ENCODE measurements around the gene ZNF768.

The ZNF768 gene

GRCh38 chr16:30491744-30492308, 34.5 kb downstream of the ZNF768 start:
- TF ChIP-seq FOXP2 (optimal IDR thresholded peaks at IDR 0.05; ENCODE audit: control extremely low read depth, extremely low read length, insufficient read depth) (no peak), POLR2AphosphoS5 (IDR thresholded peaks at IDR 0.05; ENCODE audit: borderline replicate concordance, low read depth, low read length) (no peak)
- no peak overlapping the region for H3K27ac ChIP-seq
- no peak for DNase-seq (ENCODE audit: low read depth, low spot score)
- no peaks in the 10 kb centered on the region for H3K9me3 ChIP-seq (ENCODE audit: low read depth, low read length)
- no peak overlapping the region for H3K9ac ChIP-seq (ENCODE audit: insufficient read length)
- H3K36me3 ChIP-seq (ENCODE audit: insufficient read depth, low read length): no peaks in the 10 kb centered on the region
- no peak overlapping the region for H3K4me3 ChIP-seq

DNA sequence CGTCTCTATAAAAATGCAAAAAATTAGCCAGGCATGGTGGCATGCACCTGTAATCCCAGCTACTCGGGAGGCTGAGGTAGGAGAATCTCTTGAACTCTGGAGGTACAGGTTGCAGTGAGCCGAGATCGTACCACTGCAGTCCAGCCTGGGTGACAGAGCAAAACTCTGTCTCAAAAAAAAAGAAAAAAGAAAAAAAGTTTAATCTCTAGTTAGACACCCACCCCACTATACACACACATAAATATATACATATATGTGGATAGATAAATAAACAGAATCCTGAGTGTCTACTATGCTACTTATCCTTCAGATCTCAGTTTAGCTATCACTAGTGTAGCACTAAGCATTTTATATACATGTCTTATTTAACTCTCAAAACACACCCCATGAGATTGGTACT, 35.1 kb downstream of the ZNF768 start:
- no peak for TF ChIP-seq POLR2AphosphoS5 (IDR thresholded peaks at IDR 0.05; ENCODE audit: borderline replicate concordance, low read depth, low read length)
- TF ChIP-seq EZH2 (IDR thresholded peaks at IDR 0.05): no peak
- TF ChIP-seq FOXP2 (optimal IDR thresholded peaks at IDR 0.05; ENCODE audit: control extremely low read depth, extremely low read length, insufficient read depth): no peak
- H3K9me3 ChIP-seq (ENCODE audit: low read depth, low read length): no peaks in the 10 kb centered on the region
- no peaks in the 10 kb centered on the region for H3K36me3 ChIP-seq (ENCODE audit: insufficient read depth, low read length)
- no peak overlapping the region for H3K9ac ChIP-seq (ENCODE audit: insufficient read length)
- DNase-seq (ENCODE audit: low read depth, low spot score): no peak
- no peak overlapping the region for H3K27ac ChIP-seq
- H3K4me3 ChIP-seq: no peak overlapping the region

- no peak for DNase-seq (ENCODE audit: low read depth, low spot score)
- no peak overlapping the region for H3K27ac ChIP-seq
- no peaks in the 10 kb centered on the region for H3K36me3 ChIP-seq (ENCODE audit: insufficient read depth, low read length)
- TF ChIP-seq EZH2 (IDR thresholded peaks at IDR 0.05): no peak
- no peak for TF ChIP-seq POLR2AphosphoS5 (IDR thresholded peaks at IDR 0.05; ENCODE audit: borderline replicate concordance, low read depth, low read length)
- no peak for TF ChIP-seq FOXP2 (optimal IDR thresholded peaks at IDR 0.05; ENCODE audit: control extremely low read depth, extremely low read length, insufficient read depth)
- no peak overlapping the region for H3K4me3 ChIP-seq
- H3K9me3 ChIP-seq (ENCODE audit: low read depth, low read length): no peaks in the 10 kb centered on the region
- no peak overlapping the region for H3K9ac ChIP-seq (ENCODE audit: insufficient read length)
These were observed 36.2 kb downstream of the ZNF768 start for GRCh38 chr16:30490210-30490609.

DNA sequence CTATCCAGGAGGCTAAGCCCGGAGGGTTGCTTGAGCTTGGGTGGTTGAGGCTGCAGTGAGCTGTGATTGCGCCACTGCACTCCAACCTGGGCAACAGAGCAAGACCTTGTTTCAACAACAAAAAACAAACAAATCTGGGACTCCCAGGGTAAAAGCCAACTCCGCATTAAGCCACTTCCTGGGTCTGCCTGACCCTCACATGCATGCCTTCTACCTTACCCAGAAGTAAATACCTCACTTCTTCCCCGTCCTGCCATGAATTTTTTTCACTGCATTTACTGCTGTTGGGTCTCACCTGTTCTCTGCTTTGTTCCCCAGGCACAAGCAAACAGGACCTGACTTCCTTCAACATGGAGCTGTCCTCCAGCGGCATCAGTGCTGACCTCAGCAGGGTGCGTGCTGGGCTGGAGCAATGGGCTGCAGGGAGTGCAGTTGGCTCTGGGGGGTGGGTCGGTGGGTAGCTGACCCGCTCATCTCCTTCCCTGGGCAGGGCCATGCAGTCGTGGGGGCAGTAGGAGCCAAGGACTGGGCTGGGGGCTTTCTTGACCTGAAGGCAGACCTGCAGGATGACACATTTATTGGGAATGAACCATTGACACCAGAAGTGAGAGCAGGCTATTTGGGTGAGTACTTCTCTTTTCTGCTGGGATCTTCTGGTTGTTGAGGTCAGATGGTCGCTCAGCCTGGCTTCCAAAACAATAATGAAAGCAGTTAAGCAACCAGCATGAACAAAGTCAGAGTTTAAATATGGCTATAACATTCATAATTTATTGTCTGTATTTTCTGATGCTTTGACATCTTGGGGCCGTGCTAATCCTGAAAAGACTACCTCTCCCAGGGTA, 37.4 kb downstream of the ZNF768 start:
- H3K36me3 ChIP-seq (ENCODE audit: insufficient read depth, low read length): no peaks in the 10 kb centered on the region

GRCh38 chr16:30485818-30486436, 40.4 kb downstream of the ZNF768 start:
- Histone ChIP-seq H3K27ac (no peak overlapping the region), H3K4me3 (no peak overlapping the region), H3K36me3 (ENCODE audit: insufficient read depth, low read length) (no peaks in the 10 kb centered on the region), H3K9ac (ENCODE audit: insufficient read length) (no peak overlapping the region), H3K9me3 (ENCODE audit: low read depth, low read length) (no peaks in the 10 kb centered on the region)
- DNase-seq (ENCODE audit: low read depth, low spot score): no peak
- TF ChIP-seq EZH2 (IDR thresholded peaks at IDR 0.05): no peak
- no peak for TF ChIP-seq POLR2AphosphoS5 (IDR thresholded peaks at IDR 0.05; ENCODE audit: borderline replicate concordance, low read depth, low read length)
- no peak for TF ChIP-seq FOXP2 (optimal IDR thresholded peaks at IDR 0.05; ENCODE audit: control extremely low read depth, extremely low read length, insufficient read depth)

More for the DNA sequence above, 37.4 kb downstream of the ZNF768 start:
- Histone ChIP-seq H3K4me3 (no peak overlapping the region), H3K9ac (ENCODE audit: insufficient read length) (no peak overlapping the region), H3K27ac (no peak overlapping the region), H3K9me3 (ENCODE audit: low read depth, low read length) (no peaks in the 10 kb centered on the region)
- TF ChIP-seq EZH2 (IDR thresholded peaks at IDR 0.05) (no peak), POLR2AphosphoS5 (IDR thresholded peaks at IDR 0.05; ENCODE audit: borderline replicate concordance, low read depth, low read length) (no peak), FOXP2 (optimal IDR thresholded peaks at IDR 0.05; ENCODE audit: control extremely low read depth, extremely low read length, insufficient read depth) (no peak)
- DNase-seq (ENCODE audit: low read depth, low spot score): no peak

GRCh38 chr16:30484887-30485286, 41.5 kb downstream of the ZNF768 start:
- TF ChIP-seq EZH2 (IDR thresholded peaks at IDR 0.05): no peak
- TF ChIP-seq FOXP2 (optimal IDR thresholded peaks at IDR 0.05; ENCODE audit: control extremely low read depth, extremely low read length, insufficient read depth): no peak
- no peak for TF ChIP-seq POLR2AphosphoS5 (IDR thresholded peaks at IDR 0.05; ENCODE audit: borderline replicate concordance, low read depth, low read length)
- no peaks in the 10 kb centered on the region for H3K36me3 ChIP-seq (ENCODE audit: insufficient read depth, low read length)
- H3K9ac ChIP-seq (ENCODE audit: insufficient read length): no peak overlapping the region
- no peaks in the 10 kb centered on the region for H3K9me3 ChIP-seq (ENCODE audit: low read depth, low read length)
- H3K27ac ChIP-seq: no peak overlapping the region
- no peak overlapping the region for H3K4me3 ChIP-seq
- no peak for DNase-seq (ENCODE audit: low read depth, low spot score)

- no peaks in the 10 kb centered on the region for H3K36me3 ChIP-seq (ENCODE audit: insufficient read depth, low read length)
- TF ChIP-seq FOXP2 (optimal IDR thresholded peaks at IDR 0.05; ENCODE audit: control extremely low read depth, extremely low read length, insufficient read depth) (no peak), EZH2 (IDR thresholded peaks at IDR 0.05) (no peak), POLR2AphosphoS5 (IDR thresholded peaks at IDR 0.05; ENCODE audit: borderline replicate concordance, low read depth, low read length) (no peak)
- DNase-seq (ENCODE audit: low read depth, low spot score): no peak
- H3K27ac ChIP-seq: no peak overlapping the region
- no peak overlapping the region for H3K4me3 ChIP-seq
- no peak overlapping the region for H3K9ac ChIP-seq (ENCODE audit: insufficient read length)
- no peaks in the 10 kb centered on the region for H3K9me3 ChIP-seq (ENCODE audit: low read depth, low read length)
These were observed 44.0 kb downstream of the ZNF768 start for GRCh38 chr16:30482366-30482765.

DNA sequence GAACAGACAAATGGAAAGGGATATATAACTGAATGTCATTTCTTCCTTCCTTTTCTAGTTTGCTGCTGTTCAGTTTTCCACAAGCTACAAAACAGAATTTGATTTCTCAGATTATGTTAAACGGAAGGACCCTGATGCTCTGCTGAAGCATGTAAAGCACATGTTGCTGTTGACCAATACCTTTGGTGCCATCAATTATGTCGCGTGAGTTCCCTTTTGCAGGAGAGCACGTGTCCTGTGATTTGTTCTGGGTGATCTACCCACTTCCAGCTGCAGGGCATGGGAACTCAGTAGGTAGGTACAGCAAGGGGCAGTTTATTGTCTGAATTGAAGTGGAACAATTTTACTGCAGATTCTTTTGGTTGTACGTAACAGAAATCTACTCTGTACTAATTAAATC, 45.0 kb downstream of the ZNF768 start:
- H3K9ac ChIP-seq (ENCODE audit: insufficient read length): no peak overlapping the region
- no peak overlapping the region for H3K4me3 ChIP-seq
- TF ChIP-seq POLR2AphosphoS5 (IDR thresholded peaks at IDR 0.05; ENCODE audit: borderline replicate concordance, low read depth, low read length) (no peak), FOXP2 (optimal IDR thresholded peaks at IDR 0.05; ENCODE audit: control extremely low read depth, extremely low read length, insufficient read depth) (no peak), EZH2 (IDR thresholded peaks at IDR 0.05) (no peak)
- no peak overlapping the region for H3K27ac ChIP-seq
- H3K9me3 ChIP-seq (ENCODE audit: low read depth, low read length): no peaks in the 10 kb centered on the region
- H3K36me3 ChIP-seq (ENCODE audit: insufficient read depth, low read length): no peaks in the 10 kb centered on the region
- no peak for DNase-seq (ENCODE audit: low read depth, low spot score)

All from SK-N-MC (cell line).